NCI-H2196 treated with DMSO at 0.1 percent for 48 hours (cell line): ENCODE data around the gene PLEKHG4B.
"Not testable (repeated sequence)": the region's sequence is repeated elsewhere in the genome, so short reads cannot be mapped to it uniquely, and the experiment has no call there.

Experiments
- DNase-seq: peaks from one replicate; lab custom pipeline; 2025; ENCODE audit not compliant: unreplicated experiment; lab: John Stamatoyannopoulos, UW

PLEKHG4B gene

DNA sequence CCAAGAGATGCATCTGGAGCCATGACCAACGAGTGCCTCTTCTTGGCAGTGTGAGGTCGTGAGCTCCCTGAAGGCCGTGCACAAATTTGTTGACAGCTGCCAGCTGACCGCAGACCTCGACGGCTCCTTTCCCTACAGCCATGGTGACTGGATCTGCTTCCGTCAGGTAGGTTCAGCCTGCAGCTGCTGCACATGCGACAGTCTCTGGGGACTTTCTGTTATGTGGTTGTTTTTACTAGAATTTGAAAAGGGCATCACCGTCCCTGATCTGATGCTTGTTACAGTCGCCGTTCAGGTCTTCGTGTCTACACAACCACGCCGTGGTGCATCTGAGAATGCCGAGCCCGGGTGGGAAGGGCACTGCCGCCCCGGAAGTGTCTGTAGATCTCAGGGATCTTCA, 62.9 kb downstream of the PLEKHG4B start:
- DNase-seq: no peak

DNA sequence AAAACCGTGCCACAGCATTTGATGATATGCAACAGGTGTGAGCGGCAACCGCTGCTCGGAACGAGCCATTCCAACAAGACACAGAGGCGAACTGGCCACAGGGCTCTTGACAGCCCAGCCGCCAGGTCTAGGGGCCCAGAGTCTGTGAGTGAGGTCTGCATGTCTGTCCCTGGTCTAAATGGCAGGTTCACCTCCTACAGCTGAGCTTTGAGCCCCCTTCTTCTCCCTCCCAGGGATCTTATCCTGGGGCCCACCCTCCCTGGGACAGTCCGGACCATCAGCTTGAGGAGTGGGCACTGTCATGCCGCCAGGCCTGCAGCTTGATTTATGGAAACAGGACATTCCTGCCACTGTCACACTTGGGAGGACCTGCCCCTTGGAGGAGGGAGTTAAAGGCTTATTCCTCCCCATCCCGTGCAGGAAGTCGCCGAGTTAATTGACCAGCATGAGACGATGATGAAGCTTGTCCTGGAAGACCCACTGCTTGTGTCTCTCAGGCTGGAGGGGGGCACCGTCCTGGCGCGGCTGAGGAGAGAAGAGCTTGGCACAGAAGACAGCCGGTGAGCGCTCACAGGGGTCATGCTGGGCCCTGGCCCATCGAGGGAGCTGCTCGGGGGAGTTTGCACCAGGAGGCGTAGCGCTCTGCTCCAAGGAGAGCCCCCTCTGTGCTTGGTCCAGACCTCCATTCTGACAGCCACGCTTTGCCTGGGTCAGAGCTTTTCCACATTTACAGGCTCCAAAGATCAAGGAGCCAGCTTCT, 63.9 kb downstream of the PLEKHG4B start:
- no peak for DNase-seq

DNA sequence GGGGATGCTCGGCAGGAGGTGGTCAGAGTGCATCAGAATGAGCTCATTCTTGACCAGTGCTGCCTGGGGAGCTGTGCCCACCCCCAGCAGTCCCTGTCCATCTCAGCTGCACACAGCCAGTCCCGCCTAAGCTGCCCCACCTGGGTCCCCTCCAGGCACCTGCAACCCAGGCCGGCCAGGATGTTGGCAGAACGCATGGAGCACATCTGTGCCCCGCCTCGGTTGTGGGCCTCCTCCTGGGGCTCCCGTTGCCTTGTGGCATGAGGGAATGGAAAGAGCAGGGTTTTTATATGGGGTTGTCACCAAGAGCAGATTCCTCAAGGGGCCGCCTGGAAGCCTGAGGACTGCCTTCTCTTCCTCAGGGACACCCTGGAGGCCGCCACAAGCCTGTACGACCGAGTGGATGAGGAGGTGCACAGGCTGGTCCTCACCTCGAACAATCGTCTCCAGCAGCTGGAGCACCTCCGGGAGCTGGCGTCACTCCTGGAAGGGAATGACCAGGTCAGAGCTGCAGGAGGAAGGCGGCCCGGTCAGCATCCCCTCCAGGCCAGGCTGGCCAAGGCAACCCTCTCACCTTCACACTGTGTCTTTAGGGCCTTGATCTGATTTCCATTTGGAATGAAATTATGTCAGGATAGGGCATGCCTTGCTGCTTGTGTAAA, 64.6 kb downstream of the PLEKHG4B start:
- no peak for DNase-seq

DNA sequence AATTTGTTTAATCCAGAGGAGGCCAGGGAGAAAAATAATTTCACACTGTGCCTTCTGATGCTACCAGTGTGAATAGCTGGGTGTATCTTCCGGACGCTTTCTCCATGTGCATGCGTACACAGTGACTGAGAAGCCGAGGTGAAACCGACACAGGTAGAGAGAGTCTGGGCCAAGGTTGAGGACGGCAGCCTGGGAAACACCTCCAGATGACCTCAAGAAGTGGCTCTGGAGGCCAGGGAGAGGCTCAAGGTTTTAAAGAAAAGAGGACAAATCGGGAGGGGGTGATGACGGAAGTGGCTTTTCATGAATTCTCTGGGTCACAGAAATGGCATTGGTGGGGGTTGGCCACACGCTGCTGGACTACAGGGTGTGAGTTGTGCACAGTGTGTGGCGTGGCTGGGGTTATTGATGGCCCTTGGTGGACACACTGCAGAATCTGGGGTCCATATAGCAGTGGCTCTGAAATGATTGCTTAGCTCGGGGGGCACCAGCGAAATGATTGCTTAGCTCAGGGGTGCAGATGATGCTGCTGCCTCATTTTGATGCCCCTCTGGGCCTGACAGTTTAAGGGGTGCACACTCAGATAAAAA, 65.3 kb downstream of the PLEKHG4B start:
- no peak for DNase-seq

DNA sequence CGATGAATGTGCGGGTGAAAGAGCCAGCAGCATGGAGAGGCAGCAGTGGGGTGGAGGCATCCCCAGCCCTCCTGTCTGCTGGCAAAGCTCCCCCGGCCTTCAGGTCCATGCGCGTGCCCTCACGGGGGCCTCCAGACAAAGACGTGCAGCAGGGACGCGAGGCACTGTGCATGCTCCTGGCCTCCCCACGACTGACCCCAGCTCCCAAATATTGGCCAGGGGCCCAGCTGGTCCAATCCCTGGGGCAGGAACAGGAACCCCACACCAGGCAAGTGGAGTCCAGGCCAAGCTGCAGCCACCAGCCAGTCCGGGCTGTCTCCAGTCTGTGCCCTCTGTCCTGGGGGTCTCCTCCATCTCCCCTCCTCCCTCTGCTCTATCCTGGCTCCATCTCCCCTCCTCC, 65.8 kb downstream of the PLEKHG4B start:
- DNase-seq: no peak

DNA sequence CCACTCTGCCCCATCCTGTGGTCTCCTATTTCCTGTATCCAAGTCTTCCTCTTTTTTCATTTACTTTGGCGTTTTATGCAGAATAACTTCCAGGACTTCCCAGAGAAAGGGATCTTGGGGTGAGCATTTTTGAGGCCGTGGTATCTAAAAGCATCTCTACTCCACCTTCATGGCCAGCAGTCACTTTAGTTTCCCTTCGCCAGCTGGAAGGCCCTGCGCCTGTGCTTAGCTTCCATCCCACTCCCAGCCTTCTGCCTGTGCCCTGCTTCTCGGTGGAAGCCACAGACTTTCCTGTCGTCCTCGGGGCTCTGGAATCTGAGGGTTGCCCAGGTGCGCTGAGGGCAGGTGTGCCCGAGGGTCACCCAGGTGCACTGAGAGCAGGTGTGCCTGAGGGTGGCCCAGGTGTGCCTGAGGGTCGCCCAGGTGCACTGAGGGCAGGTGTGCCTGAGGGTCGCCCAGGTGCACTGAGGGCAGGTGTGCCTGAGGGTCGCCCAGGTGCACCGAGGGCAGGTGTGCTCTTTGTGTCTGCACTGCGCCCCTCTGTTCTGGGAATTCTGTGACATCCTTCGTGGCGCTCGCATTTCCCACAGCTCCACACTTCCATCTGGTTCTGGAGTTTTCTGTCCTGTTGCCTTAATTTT, 67.0 kb downstream of the PLEKHG4B start:
- DNase-seq: no peak

DNA sequence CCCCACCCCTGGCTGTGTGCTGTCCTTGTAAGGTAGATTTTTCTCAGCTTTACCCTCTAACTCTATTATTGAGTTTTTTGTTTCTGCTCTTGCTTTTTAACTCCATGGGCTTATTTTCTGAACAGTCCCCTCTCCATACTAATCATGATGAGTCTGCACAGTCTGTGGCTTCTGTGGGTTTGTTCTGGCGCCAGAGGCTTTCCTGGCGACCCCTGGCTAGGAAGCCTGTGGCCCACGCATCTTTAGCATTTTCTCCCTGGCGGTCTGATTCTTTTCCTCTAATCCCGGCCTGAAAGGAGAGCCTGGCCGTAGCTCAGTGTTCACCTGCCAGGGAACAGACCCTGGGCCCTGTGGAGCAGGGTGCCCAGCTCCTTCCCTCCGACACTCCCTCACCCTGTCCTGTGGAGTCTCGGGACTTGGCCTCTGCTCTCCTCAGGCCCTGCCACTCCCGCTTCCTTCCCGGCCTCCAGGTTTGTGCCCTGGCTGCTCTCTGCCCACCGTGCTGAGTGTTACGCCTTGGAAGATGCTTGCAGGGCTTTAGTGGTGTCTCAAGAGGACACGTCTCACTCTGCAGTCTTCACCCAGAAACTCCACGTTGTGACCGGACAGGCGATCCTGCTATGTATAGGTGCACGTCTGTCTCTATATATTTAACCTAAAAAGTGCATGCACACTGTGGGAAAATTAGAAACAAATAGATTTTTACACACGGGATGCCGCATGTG, 67.6 kb downstream of the PLEKHG4B start:
- DNase-seq: no peak

DNA sequence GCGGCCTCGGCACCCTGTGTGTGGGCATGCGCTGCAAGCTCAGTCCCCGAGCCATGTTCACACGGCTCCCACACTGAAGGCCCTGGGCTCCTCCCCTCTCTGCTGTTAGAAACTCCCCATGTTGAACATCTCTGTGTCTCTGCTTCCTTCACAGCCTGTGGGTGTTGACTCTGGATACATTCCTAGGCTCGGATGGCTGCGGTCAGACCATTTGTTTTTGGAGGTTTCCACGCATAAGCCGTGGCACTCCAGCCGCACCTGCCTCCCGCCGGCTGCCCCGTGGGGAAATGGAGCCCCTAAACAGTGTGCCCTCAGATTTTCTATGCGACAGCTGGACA, 68.2 kb downstream of the PLEKHG4B start:
- no peak for DNase-seq

DNA sequence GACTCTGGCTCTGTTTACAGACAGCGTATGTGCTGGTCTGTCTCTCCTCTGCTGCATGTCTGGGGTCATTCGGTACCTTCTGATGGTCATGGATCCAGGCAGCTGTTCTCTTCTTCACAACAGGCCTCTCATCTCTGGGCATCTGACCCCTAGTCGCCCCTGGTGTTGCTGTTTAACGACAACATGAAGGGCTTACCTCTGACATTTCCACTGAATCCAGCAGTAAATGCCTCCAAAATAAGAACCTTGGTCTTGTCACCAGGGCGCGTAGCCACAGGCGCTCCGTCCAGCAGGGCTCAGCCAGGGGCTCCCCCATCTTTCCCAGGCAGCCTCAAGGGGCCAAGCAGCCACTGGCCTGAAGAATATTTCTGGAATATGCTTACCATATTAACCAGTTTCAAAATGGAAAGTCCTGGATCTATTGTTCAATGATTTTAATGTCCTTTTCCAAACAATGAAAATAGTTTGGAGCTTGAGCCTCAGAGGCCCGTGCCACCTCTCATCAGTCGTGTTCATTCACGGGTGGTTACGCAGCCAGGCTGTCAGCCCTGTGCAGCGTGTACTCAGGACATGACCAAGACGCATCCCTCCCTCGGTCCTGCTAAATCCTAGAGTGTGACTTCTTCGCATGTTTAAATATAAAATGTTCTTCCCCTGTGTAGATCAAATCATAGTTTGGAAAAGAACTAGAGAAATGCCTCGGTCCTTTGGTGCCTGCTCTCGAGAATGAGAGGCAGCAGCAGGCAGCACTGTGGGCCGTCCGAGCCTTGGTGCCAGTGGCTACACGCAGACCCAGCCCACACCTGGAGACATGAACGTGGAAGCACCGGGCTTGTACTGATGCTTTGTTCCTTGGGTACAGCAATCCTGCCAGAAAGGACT, 69.2 kb downstream of the PLEKHG4B start:
- DNase-seq: no peak

DNA sequence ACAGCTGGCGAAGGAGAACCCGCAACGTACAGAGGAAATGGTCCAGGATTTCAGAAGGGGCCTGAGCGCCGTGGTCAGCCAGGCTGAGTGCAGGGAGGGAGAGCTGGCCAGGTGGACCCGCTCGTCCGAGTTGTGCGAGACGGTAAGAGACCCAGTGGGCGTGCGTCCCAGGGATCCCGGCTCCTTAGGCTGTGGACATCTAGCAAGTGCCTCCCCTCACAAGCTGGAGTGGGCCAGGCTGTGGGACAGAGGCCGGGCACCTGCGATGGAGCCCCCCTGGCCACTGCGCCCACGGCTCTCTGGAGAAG, 69.8 kb downstream of the PLEKHG4B start:
- no peak for DNase-seq

DNA sequence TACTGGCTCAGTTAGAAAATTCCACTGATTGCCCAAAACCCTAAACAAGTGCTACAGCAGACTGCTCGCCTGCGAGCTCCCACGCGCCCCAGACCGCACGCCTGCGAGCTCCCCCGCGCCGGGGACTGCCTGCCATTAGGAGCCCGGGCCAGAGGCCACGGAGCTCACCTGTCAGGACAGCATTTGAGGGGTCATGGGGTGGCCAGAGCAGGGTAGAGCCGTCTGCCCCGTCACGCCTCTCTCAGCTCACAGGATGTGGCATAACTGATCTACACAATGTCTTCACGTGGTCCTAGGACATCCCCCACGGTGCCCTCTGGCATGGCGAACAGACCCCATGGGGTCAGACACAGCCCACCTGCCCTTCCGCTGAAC, 70.2 kb downstream of the PLEKHG4B start:
- no peak for DNase-seq

DNA sequence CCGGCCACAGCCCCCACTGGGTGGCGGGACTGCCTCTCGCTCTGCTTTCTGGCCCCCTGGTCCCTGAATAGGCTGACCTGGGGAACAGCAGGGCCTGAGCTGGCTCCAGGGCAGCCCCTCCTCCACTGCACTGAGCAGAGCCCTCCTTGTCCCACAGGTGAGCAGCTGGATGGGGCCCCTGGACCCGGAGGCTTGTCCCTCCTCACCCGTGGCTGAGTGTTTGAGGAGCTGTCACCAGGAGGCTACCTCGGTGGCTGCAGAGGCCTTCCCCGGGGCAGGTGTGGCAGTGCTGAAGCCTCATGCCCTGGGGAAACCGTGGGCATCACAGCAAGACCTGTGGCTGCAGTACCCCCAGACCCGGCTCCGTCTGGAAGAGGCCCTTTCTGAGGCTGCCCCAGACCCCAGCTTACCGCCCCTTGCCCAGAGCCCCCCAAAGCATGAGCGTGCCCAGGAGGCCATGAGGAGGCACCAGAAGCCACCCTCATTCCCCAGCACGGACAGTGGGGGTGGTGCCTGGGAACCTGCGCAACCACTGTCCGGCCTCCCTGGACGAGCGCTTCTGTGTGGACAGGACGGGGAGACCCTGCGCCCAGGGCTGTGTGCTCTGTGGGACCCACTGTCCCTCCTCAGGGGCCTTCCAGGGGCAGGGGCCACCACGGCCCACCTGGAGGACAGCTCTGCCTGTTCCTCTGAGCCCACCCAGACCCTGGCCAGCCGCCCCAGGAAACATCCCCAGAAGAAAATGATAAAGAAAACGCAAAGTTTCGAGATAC, 70.8 kb downstream of the PLEKHG4B start:
- no peak for DNase-seq

DNA sequence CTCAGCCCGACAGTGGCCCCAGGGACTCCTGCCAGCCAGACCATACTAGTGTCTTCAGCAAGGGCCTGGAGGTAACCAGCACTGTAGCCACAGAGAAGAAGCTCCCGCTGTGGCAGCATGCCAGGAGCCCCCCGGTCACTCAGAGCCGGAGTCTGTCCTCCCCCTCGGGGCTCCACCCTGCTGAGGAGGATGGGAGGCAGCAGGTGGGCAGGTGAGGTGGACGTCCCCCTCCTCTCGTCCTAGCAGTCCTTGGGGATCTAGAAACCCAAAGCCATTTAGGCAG, 71.3 kb downstream of the PLEKHG4B start:
- no peak for DNase-seq

DNA sequence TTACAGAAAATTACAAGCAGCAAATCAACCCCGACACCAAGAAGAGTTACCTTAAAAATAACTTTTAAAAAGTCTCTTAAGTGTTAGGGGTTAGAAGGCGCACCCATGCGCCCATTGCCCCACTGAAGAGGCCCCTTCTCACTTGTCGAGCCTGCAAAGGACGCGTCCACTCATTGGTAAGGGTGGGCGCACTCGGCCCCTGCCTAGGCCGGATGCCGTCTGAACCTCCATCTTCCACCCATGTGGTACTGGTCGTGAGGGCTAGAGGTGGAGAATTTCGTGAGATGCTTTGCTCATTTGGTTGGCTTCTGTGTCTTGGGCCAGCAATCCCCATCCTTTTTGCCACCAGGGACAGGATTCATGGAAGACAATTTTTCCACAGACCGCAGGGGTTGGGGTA, 71.9 kb downstream of the PLEKHG4B start:
- no peak for DNase-seq

DNA sequence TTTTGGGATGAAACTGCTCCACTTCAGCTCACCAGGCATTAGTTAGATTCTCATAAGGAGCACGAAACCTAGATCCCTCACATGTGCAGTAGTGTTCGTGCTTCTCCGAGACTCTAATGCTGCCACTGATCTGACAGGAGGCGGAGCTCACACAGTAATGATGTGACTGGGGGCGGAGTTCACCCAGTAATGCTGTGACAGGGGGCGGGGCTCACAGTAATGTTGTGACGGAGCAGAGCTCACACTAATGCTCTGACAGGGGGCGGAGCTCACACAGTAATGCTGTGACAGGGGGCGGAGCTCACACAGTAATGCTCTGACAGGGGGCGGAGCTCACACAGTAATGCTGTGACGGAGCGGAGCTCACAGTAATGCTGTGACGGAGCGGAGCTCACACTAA, 72.3 kb downstream of the PLEKHG4B start:
- DNase-seq: no peak

DNA sequence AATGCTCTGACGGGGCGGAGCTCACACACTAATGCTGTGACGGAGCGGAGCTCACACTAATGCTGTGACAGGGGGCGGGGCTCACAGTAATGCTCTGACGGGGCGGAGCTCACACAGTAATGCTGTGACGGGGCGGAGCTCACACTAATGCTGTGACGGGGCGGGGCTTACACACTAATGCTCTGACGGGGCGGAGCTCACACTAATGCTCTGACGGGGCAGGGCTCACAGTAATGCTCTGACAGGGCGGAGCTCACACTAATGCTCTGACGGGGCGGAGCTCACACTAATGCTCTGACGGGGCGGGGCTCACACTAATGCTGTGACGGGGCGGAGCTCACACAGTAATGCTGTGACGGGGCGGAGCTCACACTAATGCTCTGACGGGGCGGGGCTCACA, 72.8 kb downstream of the PLEKHG4B start:
- DNase-seq: not testable (repeated sequence)

DNA sequence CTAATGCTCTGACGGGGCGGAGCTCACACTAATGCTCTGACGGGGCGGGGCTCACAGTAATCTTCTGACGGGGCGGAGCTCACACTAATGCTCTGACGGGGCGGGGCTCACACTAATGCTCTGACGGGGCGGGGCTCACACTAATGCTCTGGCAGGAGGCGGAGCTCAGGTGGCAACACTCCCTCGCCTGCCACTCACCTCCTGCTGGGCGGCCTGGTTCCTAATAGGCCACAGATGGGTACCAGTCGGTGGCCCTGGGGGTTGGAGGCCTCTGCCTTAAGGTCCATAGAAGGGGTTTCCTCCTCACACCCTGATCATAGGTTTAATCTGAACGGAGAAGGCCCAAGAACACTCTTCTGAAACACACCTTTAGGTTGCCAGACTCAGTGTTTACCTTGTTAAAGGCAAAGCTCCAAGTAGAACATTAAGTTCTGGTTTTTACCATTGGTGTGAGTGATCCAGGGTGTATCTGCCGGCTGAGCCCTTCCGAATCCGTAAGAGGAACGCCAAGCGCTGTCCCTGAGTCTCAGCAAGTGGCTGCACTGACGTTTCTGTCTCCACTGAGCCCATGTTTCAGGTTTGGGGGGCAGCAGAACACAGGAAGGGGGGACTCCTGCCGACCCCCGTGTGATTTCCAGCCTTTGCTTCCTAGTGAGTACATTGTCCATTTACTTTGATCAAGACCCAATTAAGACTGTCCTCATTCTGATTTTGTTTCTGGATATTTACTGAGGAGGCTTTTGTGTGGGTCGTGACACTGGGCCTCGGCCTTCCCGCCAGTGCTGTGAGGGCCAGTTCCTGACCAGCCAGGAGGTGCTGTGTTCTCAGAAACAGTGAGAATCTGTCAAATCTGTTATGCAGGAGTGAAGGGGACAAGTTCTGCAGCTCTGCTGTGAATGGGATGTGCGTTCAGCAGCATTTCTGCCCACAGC, 74.7 kb downstream of the PLEKHG4B start:
- DNase-seq: no peak

DNA sequence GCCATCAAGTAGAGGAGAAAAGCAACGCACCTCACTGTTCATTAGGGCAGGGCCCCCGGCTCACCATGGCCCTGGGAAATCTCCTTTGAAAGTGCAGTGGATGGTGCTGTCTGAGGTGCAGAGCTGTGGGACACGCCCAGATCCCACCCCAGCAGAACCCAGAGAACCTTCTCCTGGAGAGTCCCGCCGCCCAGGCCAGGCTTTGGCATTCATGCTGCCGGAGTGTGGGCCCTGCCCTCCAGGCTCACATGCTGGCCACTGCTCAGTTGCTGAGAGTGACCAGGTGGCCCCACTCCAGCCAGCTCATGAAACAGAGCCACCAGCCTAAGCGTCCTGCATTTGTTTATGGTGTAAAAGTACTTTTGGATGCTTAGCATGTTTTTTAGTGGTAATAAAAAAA, 75.5 kb downstream of the PLEKHG4B start:
- no peak for DNase-seq

DNA sequence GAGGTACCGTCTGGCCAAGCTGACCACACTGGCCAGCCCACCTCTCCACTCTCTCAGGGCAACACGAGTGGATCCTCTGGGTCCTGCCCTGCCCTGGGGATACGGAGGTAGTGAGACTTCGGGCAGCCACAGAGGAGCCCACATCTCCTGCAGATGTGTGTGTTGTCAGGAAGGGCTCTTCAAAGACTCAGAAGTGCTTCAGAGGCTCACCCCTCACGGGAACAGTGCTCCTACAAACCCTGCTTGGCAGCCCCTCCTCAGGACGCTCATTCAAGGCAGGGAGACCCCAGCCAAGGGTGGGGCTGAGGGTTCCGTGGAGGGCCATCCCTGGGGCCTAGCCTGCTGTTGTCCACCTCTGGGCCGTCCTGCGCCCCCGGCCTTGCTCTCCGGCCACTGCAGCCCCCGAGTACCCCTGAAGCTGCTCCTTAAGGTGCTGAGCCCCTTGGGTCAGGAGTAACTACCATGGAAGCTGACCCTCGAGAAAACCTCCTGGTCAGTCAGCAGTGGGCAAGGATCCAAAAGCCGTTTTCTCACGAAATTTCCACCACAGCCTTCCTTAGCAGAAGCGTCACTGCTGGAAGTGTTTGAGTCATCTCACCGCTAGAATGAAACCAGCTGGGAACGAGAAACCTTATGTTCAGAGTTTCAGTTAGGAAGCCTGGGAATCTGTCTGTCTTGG, 76.2 kb downstream of the PLEKHG4B start:
- no peak for DNase-seq
